GM19452 (cell line): Measurements from ENCODE around the gene PUM1.

Source experiments
- ATAC-seq: cut with Tn5 transposase; IDR thresholded peaks from one replicate; pipeline ENCODE4 v1.9.1; 2021; ENCODE audit not compliant: unreplicated experiment

PUM1 gene

DNA sequence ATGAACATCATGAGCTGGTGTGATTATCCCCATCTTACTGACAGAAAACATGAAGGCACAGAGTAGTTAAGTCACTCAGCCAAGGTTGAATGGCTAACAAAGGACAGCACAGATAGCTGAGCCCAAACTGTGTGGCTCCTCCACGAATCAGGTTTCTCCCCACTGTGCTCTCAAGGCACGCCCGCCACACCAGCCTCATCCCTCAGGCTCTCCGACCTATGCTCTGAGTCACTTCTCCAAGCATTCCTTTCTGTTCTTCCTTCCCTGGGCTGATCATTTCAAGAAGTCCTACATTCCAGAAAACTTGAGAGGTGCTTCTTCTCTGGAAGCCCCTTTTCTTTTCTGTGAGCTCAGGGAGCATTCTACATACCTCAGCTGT, 131.7 kb downstream of the PUM1 start:
- no peak for ATAC-seq

DNA sequence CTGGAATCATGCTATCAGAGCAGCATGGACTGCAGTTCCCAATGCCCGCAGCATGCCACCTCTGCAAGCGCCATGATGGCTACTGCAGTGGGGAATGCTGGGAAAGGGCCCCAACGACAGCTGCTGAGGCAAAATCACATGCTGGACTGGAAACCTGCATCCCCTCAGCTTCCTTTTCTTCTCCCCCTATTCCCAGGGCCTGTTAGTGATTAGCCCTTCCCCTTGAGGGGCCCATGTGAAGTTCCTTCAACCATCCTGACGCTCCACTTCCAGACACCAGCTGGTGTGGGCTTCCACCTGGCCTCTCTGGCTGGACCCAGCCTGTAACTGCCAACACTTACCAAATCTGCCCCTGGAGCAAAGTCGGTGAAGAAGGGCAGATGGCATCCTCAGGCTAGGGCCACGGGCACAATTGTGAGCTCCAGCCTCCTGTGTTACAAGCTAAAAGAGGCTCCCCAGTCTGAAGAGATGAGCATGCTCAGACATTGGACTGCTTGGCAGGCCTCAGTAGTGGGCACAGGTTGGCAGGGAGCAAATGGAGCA, 134.8 kb downstream of the PUM1 start:
- ATAC-seq, result no peak

DNA sequence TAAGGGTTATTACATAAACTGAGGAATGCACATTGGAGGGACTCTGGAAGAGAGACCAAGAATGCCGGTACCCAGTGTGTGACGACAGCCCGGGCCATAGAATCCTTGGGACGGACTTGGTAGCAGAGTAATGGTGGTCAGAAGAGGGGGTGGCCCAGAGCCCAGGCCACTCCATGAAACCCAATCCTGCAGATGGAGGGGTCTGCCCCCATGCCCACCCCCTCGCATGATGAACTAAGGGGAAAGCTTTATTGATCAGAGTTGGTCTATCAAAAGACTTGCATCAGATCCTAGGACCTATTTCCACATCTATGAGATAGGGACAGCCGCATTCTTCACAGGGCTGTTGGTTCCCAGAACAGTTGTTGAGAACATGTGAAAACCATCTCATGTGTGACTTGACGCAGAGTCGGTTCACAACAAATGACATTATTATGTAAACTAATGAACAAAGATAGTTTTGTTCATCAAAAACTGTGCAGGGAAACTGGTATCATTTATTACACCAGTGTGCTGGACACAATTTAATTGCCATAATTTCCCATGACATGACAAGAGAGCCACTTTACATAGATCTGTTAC, 135.5 kb downstream of the PUM1 start:
- no peak for ATAC-seq

DNA sequence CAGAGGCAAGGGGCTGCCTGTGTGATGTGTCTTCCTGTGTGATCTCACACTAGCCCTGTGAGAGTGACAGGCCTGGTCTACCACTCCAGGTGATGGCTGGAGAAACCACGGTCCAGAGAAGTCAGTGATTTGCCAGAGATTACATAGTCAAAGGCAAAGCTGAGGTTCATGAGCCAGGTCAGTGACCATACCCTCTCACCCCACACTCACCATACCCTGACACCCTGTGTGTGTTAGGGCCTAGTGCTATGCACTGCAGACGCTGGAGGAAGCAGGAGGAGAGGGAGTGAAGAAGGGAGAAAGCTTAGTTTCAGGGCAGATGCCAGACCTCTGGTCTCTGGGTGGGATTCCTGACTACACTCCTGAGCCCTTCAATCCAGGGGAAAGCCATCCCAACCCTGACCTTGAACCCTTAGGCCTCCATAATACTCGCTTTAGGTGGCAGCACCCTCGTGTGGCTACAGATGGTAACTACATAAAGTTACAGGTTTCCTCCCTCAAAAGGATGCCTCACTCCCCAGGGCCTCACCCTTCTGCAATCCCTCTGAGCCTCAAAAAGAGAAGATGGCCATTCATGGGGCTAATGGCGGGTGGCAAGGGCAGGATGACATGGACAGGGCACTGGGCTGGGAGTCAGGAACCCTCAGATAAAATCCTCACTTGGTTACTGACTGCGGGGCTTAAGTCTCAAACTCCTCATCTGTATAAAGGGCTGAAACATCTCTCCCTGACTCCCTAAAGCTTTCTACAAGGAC, 136.2 kb downstream of the PUM1 start:
- no peak for ATAC-seq

DNA sequence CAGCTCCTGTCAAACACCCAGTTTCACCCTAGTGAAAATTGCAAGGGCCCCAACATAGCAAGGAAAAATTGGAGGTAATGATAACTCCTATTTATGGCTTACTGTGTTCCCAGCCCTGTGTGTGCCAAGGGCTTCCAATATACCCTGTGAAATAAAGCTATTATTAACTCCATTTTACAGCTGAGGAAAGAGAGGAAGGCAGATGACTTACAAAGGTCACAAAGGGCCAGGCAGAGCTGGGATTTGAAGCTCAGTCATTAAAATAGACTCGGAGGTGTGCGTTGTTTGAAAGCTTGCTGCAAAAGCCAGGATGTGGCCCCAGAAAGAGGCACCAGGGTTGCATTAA, 136.8 kb downstream of the PUM1 start:
- no peak for ATAC-seq

DNA sequence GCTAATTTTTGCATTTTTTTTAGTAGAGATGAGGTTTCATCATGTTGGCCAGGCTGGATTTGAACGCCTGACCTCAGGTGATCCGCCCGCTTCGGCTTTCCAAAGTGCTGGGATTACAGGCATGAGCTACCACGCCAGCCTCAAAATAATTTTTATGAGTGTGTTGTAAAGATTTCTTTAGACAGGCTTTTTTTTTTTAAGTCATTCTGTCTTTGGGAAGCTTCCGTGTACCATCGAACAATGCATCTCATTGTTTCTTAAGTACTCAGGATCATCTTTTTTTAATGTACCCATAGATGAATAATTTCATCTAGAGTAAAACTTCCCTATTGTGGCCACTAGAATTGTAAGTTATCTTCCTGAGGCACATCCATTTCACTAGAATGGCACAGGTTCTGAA, 137.3 kb downstream of the PUM1 start:
- no peak for ATAC-seq

DNA sequence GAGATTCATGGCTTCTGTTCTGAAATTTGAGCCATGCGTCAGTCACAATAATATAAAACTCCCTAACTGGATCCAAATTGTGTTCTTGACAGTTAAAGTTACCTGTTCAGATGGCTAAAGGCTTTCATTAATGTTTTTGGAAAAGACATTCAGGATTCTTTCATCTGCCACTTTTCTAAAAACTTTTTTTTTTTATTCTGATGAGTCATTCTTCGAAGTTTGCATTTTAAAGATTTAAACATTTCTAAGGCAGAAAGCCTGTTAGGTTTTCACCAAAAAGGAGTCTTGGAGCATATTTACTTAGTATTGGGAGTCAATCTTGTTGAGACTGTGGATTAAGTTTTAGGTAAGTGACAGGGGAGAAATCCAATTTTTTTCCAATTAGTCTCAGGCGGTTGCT, 138.1 kb downstream of the PUM1 start:
- no peak for ATAC-seq

DNA sequence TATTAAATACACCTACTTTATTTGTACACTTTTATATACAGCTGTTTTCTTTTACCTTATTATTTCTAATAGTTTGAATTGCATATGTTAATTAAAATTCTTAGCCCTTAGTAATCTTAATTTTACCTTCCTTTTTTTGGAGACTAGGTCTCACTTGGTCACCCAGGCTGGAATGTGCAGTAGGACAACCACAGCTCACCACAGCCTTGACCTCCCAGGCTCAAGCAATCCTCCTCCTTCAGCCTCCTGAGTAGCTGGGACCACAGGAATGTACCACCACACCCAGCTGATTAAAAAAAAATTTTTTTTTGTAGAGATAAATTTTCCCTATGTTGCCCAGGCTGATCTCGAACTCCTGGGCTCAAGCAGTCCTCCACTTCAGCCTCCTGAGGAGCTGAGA, 141.9 kb downstream of the PUM1 start:
- no peak for ATAC-seq

DNA sequence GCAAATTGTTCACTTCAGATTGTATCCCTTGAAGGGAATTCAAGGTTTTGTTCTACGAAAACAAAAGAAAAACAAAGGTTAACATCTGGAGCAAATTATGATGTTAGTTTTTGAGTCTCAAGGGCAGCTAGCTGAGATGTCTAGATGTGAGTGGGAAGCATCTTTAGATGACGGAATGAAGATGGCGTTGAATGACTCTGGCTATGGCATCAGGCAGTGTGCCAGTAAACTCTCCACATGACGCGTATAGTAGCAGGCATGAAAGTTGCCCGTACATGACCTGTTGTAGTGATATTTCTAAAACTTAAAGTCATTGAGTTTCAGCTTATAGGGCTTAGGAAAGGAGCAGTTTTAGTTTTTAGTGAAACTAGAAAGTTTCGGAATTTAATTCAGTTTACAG, 144.7 kb downstream of the PUM1 start:
- ATAC-seq, result no peak

DNA sequence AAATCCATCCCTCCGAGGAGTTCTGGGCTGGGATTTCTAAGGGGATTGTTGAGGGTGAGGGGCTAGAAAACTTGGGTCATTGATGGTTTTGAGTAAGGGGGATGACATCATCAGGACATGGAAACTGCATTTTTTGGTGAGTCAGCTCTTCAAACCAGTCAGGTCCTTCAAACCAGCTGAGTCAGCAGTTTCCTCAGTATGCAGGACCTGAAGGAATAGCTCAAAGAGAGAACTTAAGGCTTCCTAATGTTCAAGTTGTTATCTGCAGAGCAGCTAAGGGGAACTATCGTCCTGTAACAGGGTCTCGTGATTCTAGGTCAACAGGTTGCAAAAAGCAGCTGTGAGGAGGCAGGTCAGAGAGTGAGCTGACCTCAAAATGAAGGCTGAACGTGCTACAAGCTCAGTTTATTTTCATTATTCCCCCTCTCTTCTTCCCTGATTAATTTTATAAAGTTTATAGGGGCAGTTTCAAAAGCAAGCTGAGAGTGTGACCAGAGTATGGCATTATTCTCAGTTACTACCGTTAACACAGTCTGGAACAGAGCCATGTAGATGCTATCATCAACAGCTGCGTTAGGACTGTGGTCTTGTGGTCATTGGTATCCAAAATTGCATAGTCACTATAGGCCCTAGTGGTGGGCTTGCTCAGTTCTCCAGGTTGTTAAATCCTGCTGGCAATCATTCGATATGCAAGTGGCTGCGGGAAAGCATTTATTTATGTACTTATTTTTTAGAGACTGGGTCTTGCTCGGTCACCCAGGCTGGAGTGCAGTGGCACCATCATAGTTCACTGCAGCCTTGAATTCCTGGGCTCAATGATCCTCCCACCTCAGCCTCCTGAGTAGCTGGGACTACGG, 146.3 kb downstream of the PUM1 start:
- ATAC-seq, result no peak

DNA sequence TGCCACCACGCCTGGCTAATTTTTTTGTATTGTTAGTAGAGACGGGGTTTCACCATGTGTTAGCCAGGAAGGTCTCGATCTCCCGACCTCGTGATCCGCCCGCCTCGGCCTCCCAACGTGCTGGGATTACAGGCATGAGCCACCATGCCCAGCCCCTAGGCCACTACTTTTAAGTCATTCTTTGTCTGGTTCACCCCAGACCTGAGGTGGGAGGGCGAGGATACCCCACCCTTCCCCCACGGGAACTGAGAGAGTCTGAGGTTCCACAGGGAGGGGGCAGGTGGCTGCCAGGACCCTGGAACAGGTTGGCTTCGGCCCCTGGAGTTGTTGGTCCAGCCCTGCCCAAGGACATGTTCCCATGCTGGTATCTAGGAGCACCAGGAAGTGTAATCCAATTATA, 149.2 kb downstream of the PUM1 start:
- no peak for ATAC-seq

DNA sequence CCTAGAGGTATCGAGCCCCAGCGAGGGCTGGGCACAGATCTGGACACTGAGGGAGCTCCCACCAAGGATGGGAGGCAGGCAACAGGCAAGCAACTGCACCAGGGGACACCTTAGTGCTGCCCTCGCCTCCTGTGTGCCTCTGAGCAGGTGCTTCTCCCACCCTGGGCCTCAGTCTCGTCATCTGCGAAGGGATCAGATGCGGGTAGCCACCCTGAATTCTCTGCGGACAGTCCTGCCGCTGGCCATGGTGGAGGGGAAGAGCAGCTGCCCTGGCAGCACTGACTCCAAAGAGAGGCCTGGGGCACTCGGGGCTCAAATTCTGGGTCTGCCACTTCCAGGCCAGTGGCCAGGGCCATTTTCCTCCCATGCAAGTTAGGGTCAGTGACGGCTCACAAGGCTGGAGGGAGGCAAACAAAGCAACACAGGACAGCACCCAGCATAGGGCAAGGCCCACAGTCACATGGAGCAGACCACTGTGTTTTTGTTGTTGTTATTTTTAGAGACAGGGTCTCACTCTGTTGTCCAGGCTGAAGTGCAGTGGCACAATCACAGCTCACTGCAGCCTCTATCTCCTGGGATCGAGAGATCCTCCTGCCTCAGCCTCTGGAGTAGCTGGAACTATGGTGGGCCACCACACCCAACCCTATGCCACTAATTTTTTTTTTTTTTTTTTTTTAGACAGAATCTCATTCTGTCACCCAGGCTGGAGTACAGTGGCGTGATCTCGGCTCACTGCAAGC, 149.9 kb downstream of the PUM1 start:
- no peak for ATAC-seq

DNA sequence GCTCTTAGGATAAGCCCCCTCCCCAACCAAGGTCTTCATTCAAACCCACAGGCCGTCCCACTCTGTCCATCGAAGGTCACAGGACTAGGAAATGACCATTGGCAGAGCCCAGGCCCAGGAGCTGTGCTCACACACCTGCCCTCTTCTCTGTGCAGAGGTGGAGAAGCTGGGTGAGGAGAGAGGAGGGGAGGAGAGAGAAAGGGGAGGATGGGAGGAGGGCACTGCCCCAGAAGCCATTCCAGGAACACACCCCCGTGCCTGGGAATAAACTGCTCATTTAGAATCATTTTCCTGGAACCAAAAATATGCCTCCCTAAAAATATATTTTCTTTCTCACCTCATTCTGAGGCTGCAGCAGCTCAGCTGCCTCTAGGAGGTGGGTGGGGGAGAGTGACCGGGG, 150.6 kb downstream of the PUM1 start:
- ATAC-seq, result no peak

DNA sequence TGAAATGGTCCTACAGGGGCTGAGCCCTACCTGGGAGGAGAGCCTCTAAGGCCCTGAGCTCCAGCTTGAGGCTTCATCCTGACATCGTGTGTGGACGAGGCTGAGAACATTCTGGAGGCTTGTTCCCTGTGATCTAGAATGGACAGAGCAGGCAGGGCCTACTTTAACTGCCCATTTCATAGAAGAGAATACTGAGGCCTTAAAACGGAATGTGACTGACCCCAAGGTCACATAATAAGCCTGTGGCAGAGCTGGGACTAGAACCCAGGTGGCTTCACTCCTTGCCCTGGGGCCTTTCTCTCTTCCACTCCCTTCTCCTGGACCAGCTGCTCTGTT, 151.0 kb downstream of the PUM1 start:
- no peak for ATAC-seq

DNA sequence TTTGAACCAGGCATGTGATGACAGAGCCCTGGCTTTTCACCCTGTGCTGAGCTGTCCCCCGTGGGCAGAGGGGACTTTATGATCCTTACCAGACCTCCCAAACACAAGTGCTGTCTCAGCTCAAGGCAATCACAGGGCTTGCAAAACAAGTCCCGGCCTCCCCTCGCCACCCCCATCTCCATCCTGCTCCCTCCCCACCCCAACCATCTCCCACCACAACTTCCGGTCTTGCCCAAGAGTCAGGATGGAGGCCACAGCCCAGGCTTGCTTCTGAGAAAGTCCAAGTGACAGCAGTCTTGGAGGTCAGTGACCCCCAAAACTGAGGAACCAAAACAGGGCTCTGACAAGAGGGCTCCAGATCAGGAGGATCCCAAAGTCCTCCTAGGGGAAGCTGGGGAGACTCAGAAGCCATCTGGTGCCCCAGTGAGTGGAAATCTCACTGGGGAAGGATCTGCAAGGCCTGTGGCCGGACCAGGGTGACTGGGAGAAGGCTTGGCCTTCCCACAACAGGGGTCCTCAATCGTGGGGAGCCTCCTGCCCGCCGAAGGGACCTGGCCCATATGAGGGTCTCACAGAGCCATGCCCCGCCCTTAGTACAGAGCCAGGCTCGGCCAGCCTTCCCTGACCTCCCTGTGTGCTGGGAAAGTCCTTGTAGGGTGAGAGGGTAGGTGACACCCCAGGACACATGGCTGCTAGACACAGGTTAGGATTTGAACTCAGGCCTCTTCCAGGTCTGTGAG, 152.4 kb downstream of the PUM1 start:
- ATAC-seq, result no peak

DNA sequence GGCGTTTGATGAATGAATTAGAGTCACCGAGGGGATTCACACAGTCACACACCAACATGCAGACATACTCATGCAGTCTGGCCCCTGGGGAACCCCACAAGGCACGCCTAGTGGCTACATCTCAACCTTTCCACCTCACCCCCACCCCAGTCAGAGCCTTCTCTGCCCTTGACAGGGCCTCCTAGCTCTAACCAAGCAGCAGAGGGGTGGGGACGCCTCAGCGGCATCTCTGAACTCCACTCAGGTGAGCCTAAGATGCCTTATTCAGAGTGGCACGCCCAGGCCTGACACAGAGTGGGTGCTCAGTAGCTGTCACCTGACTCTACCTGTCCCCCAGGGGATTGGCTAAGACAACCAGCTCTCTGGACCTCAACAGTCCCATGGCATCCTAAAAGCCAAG, 153.3 kb downstream of the PUM1 start:
- no peak for ATAC-seq

DNA sequence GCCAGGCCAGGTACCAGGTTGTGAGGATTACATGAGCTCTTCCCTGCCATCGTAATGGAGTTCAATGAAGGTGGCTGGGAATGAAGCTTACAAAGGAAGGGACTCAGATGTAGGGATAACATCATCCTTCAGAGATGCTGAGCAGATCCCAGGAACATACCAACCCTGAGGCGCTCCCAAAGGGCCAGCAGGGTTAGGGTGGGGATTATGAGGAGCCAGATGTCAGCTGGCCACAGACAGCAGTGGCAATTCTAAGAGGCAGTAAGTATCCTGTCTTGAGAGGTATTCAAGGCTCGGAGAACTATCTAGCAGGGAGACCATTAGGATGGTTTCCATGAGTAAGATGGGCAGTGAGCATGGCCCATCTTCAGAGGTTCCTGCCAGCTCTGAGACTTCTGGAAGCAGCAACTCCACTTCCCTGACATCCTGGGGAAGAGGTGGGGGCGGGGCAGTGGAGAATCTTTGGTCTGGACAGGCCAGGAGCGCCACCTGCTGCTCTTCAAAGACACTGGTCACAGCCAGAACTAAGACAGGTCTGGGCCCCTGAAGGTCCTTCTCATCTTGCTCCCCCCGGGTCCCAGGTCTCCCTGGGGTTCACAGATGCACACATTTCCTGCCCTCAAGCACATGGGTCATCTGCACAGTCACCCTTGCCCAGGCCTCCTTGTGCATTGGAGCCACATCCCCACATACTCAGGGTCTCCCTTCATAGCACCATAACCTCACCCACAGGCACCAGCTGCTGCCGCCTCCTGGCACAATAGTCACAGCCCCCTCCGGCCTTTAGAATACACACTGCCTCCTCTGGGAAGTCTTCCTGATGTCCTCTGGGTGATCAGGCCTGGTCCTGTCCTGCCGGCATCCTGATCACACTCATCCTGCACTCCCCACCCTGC, 154.2 kb downstream of the PUM1 start:
- no peak for ATAC-seq

DNA sequence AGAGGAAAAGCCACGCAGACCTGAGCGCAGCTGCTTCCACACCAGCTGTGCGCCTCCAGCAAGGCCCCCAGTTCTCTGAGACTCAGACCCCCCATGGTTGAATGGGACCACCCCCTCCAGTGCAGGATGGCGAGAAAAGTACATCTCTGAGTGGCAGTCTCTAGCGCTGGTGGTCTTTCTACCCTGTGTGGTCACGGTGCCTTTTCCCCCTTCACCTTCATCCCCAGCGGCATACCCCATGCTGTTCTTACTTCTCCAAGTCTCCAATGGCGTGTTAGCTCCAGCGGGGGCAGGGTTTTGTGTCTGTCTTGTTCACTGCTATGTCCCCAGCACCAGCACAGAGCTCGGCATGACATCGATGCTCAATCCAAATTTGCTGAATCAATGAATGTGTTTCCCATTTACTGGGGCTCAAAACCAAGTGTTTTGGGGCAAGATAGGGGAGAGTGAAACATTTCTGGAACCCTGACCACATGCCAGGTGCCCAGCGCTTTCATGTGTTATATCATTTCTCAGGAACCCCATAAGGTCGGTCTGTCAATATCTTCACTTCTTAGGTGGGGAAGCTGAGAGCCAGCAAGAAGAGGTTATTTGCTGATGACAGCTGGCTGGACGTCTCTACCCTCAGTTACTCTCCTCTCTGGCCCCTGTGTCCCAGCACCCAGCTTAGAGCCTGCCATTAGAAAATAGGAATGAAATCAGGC, 156.0 kb downstream of the PUM1 start:
- no peak for ATAC-seq

DNA sequence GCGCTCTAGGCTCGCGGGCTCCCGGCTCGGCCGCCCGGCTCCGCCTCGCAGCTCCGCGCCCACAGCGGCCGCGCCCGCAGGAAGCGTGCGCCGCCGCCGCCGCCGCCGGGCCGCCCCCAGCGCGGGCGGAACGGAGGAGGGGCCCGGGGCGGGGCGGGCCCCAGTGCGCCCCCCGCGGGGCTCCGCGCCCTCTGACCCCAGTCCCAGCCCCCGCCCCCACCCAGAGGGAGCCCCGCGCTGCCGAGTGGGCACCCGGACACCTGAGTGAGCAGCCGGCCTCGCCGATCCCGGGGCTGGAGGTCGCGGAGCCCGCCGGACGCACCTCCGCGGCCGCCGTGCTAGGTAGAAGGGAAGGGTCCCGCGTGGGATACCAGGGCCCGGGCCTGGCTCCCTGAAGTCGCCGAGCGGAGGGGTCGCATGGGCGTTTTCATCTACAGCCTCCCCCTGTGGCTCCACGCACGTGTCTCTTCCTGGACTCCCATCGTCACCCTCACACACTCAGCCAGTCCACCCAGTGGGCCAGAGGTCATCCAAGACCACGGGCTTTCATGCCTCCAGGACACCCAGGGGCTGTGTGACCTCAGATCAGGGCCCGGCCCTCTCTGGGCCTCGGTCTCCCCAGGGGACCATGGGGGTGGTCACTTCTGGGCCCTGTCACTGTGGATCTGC, 156.7 kb downstream of the PUM1 start, which contains the start of gene SDC3:
SDC3 (minus strand) TSS at position 63 of the 669 bp plus-strand sequence. CDS start 172 bp downstream, outside the sequence.
- no peak for ATAC-seq
